HG03095 (cell line): ENCODE data around the gene PRKCA.
"Not testable (repeated sequence)": the region's sequence is repeated elsewhere in the genome, so short reads cannot be mapped to it uniquely, and the experiment has no call there.

Experiments used
- ATAC-seq: cut with Tn5 transposase; IDR thresholded peaks from one replicate; pipeline ENCODE4 v1.9.1; 2021; ENCODE audit warnings: moderate library complexity; ENCODE audit not compliant: unreplicated experiment

Gene PRKCA

GRCh38 chr17:66432996-66433551 is 130.7 kb downstream of the PRKCA start:
- ATAC-seq = no peak

DNA sequence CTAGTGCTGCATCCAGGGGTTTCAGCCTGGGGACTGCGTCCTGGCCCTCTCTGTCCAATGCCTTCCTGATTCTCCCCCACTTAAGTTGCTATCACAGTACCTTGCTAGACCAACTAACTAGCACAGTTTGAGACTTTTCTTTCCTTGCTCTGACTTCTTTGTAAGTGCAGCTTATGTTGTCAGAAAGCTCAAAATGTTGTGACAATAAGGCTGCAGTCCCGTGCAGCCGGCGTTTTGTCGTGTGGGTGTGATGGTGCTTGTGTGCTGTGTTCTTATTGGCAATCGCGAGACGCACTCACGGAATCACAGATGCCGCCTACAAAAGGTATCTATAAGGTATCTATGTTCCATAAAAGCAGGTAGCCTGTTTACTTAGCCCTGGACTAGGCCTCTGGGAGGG is 132.8 kb downstream of the PRKCA start:
- no peak for ATAC-seq

GRCh38 chr17:66436631-66437030 is 134.2 kb downstream of the PRKCA start:
- no peak for ATAC-seq

DNA sequence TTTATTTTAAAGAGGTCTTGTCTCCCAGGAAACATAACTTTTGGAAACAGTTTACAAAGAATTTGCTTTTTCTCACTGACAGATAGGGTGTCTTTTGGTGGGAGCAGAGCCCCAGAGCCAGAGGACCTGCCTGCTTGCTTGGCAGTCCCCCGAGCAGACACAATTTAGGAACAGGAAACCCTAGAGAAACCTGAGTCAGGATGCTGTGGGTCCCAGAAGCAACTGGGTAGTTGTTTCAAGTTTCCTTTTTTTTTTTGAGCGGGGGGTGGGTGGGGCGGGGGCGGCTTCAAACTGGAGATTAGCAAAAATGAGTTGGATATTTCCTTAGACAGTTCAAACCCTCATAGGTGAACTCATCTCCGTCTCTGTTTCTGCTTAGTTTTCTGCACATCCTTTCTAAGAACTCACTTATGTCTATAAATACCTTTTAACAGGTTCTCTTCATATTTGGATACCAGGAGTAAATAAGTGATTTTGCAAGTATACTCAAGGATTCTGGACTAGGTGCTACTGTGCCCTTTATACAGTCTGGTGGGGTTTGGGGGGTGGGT is 135.1 kb downstream of the PRKCA start:
- ATAC-seq = no peak

DNA sequence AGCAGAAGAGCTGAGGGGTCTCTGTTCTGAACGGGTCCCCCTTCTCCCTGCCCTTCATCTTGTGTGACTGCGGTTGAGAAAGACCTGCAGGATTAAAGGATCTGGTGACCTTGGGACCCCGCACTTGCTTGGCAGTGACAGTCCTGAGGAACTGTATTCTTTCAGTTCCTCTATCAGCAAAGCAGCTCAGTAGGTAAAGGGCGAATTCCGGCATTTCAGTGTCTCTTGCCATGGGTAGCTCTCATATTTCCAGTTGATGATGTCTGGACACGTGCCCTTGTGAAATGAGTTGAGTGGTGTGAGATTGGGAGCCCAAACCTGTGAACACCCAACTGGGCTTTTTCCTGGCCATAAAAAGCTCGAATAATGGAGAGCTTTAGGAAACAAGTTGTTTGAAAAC is 135.7 kb downstream of the PRKCA start:
- no peak for ATAC-seq

DNA sequence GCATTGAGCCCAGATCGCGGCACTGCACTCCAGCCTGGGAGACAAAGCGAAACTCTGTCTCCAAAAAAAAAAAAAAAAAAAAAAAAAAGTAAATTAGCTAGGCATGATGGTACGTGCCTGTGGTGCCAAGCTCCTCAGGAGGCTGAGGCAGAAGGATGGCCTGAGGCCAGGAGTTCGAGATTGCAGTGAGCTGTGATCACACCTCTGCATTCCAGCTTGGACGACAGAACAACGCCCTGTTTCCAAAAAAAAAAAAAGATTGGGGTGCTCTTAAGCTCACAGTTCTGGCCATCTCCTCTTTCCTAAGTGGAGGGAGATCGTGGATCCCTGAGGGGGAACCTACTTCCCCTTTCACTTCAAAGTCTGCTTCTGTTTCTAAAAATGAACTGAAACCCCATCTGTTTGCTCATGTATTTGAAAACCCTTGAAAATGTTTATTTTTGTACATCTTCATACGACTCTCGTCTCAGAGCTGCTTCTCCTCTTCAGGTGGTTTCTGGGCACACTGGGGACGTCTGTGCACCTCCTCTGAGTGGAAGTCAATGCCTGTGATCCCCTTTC is 138.8 kb downstream of the PRKCA start:
- ATAC-seq = peak; percentile 88

DNA sequence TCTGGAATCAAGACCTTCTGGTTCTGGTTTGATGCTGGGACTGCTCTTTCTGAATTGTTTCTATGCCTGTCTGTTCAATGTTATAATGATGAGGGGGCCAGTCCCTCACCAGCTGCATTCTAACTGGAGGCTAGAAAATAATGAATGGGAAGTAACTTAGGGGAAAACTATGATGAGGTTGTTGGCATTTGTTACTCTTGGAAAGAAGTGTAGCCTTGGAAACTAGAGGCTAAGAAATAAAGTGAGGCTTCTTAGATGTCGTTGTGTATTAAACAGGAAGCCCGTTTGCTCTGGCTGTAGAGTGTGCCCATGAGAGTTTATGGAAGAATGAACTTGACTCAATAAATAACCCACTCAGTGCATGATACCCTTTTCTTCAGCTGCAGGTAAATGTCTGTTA is 140.8 kb downstream of the PRKCA start:
- no peak for ATAC-seq

DNA sequence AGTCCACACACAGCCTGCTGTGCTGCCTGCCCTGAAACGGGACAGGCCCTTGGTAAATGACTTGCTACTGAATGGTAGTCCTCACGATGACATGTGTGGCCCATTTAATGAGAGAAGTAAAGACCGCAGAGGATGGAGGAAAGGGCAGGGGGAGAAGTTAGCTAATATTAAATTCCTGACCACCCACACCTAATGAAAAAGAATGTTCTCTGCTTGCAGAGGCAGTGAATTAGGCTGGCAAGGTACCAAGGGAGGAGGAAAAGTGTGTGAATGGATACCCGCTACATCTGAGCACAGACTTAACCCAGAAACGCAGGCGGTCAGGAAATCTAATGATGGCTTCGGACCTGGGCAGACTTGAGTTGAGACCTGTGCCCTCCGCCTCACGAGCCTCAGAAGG is 141.2 kb downstream of the PRKCA start:
- ATAC-seq = no peak

- ATAC-seq = no peak
Measured at GRCh38 chr17:66444031-66444430, 141.6 kb downstream of the PRKCA start.

- ATAC-seq = no peak
Measured at GRCh38 chr17:66445229-66445628, 142.8 kb downstream of the PRKCA start.

GRCh38 chr17:66446419-66446818 is 144.0 kb downstream of the PRKCA start:
- no peak for ATAC-seq

DNA sequence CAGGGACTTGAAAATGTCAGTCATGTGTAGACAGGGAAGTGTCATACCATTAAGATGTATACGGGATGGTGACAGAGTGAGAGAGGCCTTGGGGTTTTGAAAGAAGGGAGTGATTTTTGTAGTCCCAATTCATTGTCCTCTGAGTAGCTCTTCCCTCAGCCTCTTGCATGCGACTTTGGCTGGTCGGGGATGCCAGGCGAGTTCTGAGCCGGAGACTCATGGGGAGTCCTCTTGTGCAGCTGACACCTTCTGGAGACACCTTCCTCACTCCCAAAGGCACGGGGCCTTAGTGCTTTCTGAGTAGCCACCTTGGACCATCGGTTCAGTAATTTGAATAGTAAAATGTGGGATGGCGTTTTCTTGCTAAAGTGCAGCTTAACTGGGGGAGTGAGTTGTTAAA is 144.7 kb downstream of the PRKCA start:
- no peak for ATAC-seq

DNA sequence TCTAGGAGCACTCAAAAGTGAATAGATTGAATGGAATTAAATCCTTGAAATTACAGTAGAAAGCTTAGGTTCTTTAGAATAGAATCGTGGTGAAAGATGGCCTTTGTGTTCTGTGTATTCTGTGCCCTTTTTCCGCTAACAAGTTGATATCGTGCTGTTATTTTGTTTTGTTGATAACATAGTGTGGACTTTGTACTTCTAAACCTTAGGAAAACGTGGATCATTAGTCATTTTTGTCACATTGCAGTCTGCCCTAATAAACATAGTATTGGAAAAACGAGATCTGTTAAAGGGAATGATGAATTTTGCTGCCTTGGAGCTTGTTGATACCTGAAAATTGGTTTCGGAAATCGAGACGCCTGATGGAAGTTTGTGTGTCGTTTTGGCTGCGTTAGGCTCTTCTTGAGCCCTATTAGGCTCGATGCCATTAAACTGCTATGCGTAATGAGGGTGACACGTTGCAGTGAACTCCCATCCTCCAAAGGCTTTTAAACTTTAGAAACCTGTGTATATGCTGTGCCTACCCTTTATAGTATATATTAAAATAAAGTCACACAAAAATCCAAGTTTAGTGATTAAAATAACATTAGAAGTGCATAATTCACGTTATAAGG is 145.7 kb downstream of the PRKCA start:
- no peak for ATAC-seq

DNA sequence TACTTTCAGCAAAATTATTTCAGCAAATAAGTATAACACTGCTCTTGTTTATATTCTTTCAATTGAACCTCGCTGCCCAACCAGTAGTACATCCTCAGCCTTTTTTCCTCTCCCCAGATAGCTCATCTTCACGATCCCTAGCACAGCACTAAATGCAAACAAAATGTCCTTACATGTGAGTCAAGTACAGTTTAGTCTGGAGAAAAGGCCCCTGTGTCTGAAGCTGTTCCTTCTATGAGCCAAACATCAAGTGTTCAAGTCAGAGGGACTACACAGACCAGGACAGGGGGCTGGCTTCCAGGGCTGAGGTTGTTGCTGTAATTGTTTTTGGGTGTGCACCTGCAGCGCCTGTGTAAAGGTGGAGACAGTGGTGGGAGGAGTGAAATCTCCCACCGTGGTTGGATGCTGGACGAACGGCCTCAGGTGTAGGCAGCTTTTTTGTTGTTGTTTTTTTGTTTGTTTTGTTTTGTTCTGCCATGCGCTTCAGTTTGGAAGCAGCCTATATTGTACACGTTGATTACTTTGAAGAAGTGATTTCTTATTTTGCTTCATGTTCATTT is 147.1 kb downstream of the PRKCA start:
- ATAC-seq = no peak

GRCh38 chr17:66450008-66450851 is 147.8 kb downstream of the PRKCA start:
- ATAC-seq = no peak

DNA sequence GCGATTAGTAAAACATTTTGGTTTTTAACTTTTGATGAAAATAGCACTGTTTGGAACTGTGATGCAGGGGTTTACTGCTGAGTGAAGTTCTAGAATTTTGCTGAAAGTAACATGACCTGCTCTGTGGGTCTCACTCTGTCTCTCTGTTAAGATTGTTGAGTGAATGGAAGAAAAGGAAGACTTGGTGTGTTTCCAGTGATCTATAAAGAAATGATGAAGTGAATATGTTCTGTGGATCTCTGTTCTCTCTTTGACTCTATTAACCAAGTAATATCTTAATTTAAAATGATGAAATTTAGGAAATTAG is 148.4 kb downstream of the PRKCA start:
- ATAC-seq = no peak

GRCh38 chr17:66451188-66452149 is 149.1 kb downstream of the PRKCA start:
- ATAC-seq = no peak

- ATAC-seq = no peak
Measured at GRCh38 chr17:66455060-66455459, 152.6 kb downstream of the PRKCA start.

- ATAC-seq = not testable (repeated sequence)
Measured at GRCh38 chr17:66457499-66457898, 155.1 kb downstream of the PRKCA start.

- no peak for ATAC-seq
Measured at GRCh38 chr17:66458782-66459181, 156.4 kb downstream of the PRKCA start.
